Activated naive CD4-positive, alpha-beta T cell treated with anti-CD3 and anti-CD28 coated beads, Interleukin-2, amount 50 U/mL, for 24 hours (primary cell): ENCODE measurements around the gene PFAS.

Source experiments
- H3K27ac Mint-ChIP-seq: one replicate; pipeline ENCODE4 v1.8.0; 2021; ENCODE audit warnings: mild to moderate bottlenecking, mixed read lengths
- H3K27me3 Mint-ChIP-seq: one replicate; pipeline ENCODE4 v1.8.0; 2021; ENCODE audit warnings: mixed read lengths
- H3K36me3 Mint-ChIP-seq: one replicate; pipeline ENCODE4 v1.8.0; 2021; ENCODE audit warnings: mixed read lengths
- H3K4me1 Mint-ChIP-seq: one replicate; pipeline ENCODE4 v1.8.0; 2021; ENCODE audit warnings: mixed read lengths
- H3K4me3 Mint-ChIP-seq: one replicate; pipeline ENCODE4 v1.8.0; 2021; ENCODE audit warnings: mild to moderate bottlenecking, mixed read lengths
- H3K9me3 Mint-ChIP-seq: one replicate; pipeline ENCODE4 v1.8.0; 2021; ENCODE audit warnings: mixed read lengths

The PFAS gene

GRCh38 chr17:8254881-8255280, 5.8 kb downstream of the PFAS start:
- peaks cover 16% of the 10 kb centered on the region for H3K36me3 Mint-ChIP-seq
- H3K4me3 Mint-ChIP-seq: no peak overlapping the region
- H3K27ac Mint-ChIP-seq: no peak overlapping the region
- H3K4me1 Mint-ChIP-seq: peaks cover 9% of the 10 kb centered on the region
- H3K27me3 Mint-ChIP-seq: no peaks in the 10 kb centered on the region
- H3K9me3 Mint-ChIP-seq: no peaks in the 10 kb centered on the region

GRCh38 chr17:8255499-8255898, 6.4 kb downstream of the PFAS start:
- H3K4me1 Mint-ChIP-seq: peaks cover 3% of the 10 kb centered on the region
- no peaks in the 10 kb centered on the region for H3K9me3 Mint-ChIP-seq
- peaks cover 11% of the 10 kb centered on the region for H3K36me3 Mint-ChIP-seq
- no peaks in the 10 kb centered on the region for H3K27me3 Mint-ChIP-seq
- H3K4me3 Mint-ChIP-seq: no peak overlapping the region
- H3K27ac Mint-ChIP-seq: no peak overlapping the region

- Mint-ChIP-seq H3K4me3 (no peak overlapping the region), H3K27me3 (no peaks in the 10 kb centered on the region), H3K27ac (no peak overlapping the region), H3K4me1 (no peaks in the 10 kb centered on the region), H3K9me3 (no peaks in the 10 kb centered on the region), H3K36me3 (peaks cover 9% of the 10 kb centered on the region)
Observed at GRCh38 chr17:8256291-8256690, 7.2 kb downstream of the PFAS start.

- Mint-ChIP-seq H3K9me3 (no peaks in the 10 kb centered on the region), H3K4me1 (no peaks in the 10 kb centered on the region), H3K36me3 (peaks cover 9% of the 10 kb centered on the region), H3K4me3 (no peak overlapping the region), H3K27me3 (no peaks in the 10 kb centered on the region), H3K27ac (no peak overlapping the region)
Observed at GRCh38 chr17:8256691-8257090, 7.6 kb downstream of the PFAS start.

GRCh38 chr17:8257801-8258200, 8.7 kb downstream of the PFAS start:
- H3K36me3 Mint-ChIP-seq: peaks cover 11% of the 10 kb centered on the region
- H3K27ac Mint-ChIP-seq: no peak overlapping the region
- H3K27me3 Mint-ChIP-seq: no peaks in the 10 kb centered on the region
- H3K4me1 Mint-ChIP-seq: no peaks in the 10 kb centered on the region
- H3K4me3 Mint-ChIP-seq: no peak overlapping the region
- no peaks in the 10 kb centered on the region for H3K9me3 Mint-ChIP-seq

- Mint-ChIP-seq H3K27ac (no peak overlapping the region), H3K4me3 (no peak overlapping the region), H3K27me3 (no peaks in the 10 kb centered on the region), H3K4me1 (no peaks in the 10 kb centered on the region), H3K9me3 (no peaks in the 10 kb centered on the region), H3K36me3 (peaks cover 7% of the 10 kb centered on the region)
Observed at GRCh38 chr17:8264320-8264719, 15.2 kb downstream of the PFAS start.

- no peak overlapping the region for H3K4me3 Mint-ChIP-seq
- H3K36me3 Mint-ChIP-seq: peaks cover 7% of the 10 kb centered on the region
- H3K9me3 Mint-ChIP-seq: no peaks in the 10 kb centered on the region
- no peaks in the 10 kb centered on the region for H3K27me3 Mint-ChIP-seq
- no peak overlapping the region for H3K27ac Mint-ChIP-seq
- no peaks in the 10 kb centered on the region for H3K4me1 Mint-ChIP-seq
Observed at GRCh38 chr17:8264836-8265542, 15.9 kb downstream of the PFAS start.

GRCh38 chr17:8266648-8267479, 17.8 kb downstream of the PFAS start:
- H3K36me3 Mint-ChIP-seq: peaks cover 13% of the 10 kb centered on the region
- H3K4me3 Mint-ChIP-seq: no peak overlapping the region
- no peaks in the 10 kb centered on the region for H3K27me3 Mint-ChIP-seq
- H3K4me1 Mint-ChIP-seq: no peaks in the 10 kb centered on the region
- H3K9me3 Mint-ChIP-seq: no peaks in the 10 kb centered on the region
- H3K27ac Mint-ChIP-seq: no peak overlapping the region

- H3K36me3 Mint-ChIP-seq: peaks cover 13% of the 10 kb centered on the region
- no peaks in the 10 kb centered on the region for H3K27me3 Mint-ChIP-seq
Observed at GRCh38 chr17:8267480-8268147, 18.5 kb downstream of the PFAS start.

GRCh38 chr17:8268550-8269298, 19.6 kb downstream of the PFAS start:
- Mint-ChIP-seq H3K4me1 (no peaks in the 10 kb centered on the region), H3K4me3 (no peak overlapping the region), H3K27ac (no peak overlapping the region), H3K27me3 (no peaks in the 10 kb centered on the region), H3K36me3 (peaks cover 9% of the 10 kb centered on the region), H3K9me3 (no peaks in the 10 kb centered on the region)

More at GRCh38 chr17:8267480-8268147, 18.5 kb downstream of the PFAS start:
- H3K9me3 Mint-ChIP-seq: no peaks in the 10 kb centered on the region
- no peak overlapping the region for H3K4me3 Mint-ChIP-seq
- H3K27ac Mint-ChIP-seq: no peak overlapping the region
- H3K4me1 Mint-ChIP-seq: no peaks in the 10 kb centered on the region

- no peak overlapping the region for H3K27ac Mint-ChIP-seq
- H3K4me3 Mint-ChIP-seq: no peak overlapping the region
Observed at GRCh38 chr17:8272421-8272820, 23.3 kb downstream of the PFAS start.

GRCh38 chr17:8273884-8274444, 24.9 kb downstream of the PFAS start:
- no peaks in the 10 kb centered on the region for H3K27me3 Mint-ChIP-seq
- H3K9me3 Mint-ChIP-seq: no peaks in the 10 kb centered on the region
- peaks cover 6% of the 10 kb centered on the region for H3K36me3 Mint-ChIP-seq
- H3K4me3 Mint-ChIP-seq: no peak overlapping the region
- H3K27ac Mint-ChIP-seq: no peak overlapping the region
- H3K4me1 Mint-ChIP-seq: no peaks in the 10 kb centered on the region

More at GRCh38 chr17:8272421-8272820, 23.3 kb downstream of the PFAS start:
- Mint-ChIP-seq H3K36me3 (peaks cover 6% of the 10 kb centered on the region), H3K4me1 (no peaks in the 10 kb centered on the region), H3K9me3 (no peaks in the 10 kb centered on the region), H3K27me3 (no peaks in the 10 kb centered on the region)

- no peaks in the 10 kb centered on the region for H3K9me3 Mint-ChIP-seq
- H3K4me3 Mint-ChIP-seq: no peak overlapping the region
- no peaks in the 10 kb centered on the region for H3K4me1 Mint-ChIP-seq
- H3K36me3 Mint-ChIP-seq: peaks cover 6% of the 10 kb centered on the region
- no peaks in the 10 kb centered on the region for H3K27me3 Mint-ChIP-seq
- no peak overlapping the region for H3K27ac Mint-ChIP-seq
Observed at GRCh38 chr17:8274816-8275215, 25.7 kb downstream of the PFAS start.

GRCh38 chr17:8275421-8276290, 26.6 kb downstream of the PFAS start:
- Mint-ChIP-seq H3K9me3 (no peaks in the 10 kb centered on the region), H3K4me1 (no peaks in the 10 kb centered on the region)

More at GRCh38 chr17:8275421-8276290, 26.6 kb downstream of the PFAS start:
- H3K27me3 Mint-ChIP-seq: no peaks in the 10 kb centered on the region
- no peak overlapping the region for H3K27ac Mint-ChIP-seq
- H3K4me3 Mint-ChIP-seq: no peak overlapping the region
- peaks cover 6% of the 10 kb centered on the region for H3K36me3 Mint-ChIP-seq
